SK-N-SH treated with all-trans-retinoic acid at 6 μM for 48 hours (cell line): ENCODE data around the gene KLHDC10.

Experiments used
- ATAC-seq: fragments of 200-7000 bp; cut with Tn5 transposase; 3 replicates; pipeline ENCODE4 v1.9.1; 2020; ENCODE audit warnings: mild to moderate bottlenecking, moderate library complexity
- ARNTL ChIP-seq: fragments of 450-650 bp; formaldehyde crosslinking; IDR thresholded peaks from 2 replicates; pipeline ENCODE4 v1.5.0; 2020; ENCODE audit warnings: low read depth, mild to moderate bottlenecking, moderate library complexity, borderline replicate concordance
- BACH2 ChIP-seq: fragments of 250-450 bp; sonication (Bioruptor Pico); IDR thresholded peaks from 2 replicates; pipeline ENCODE4 v1.9.0; 2021; ENCODE audit warnings: mild to moderate bottlenecking, borderline replicate concordance
- CSDC2 ChIP-seq: fragments of 250-450 bp; sonication (Bioruptor Pico); IDR thresholded peaks from 2 replicates; pipeline ENCODE4 v1.5.0; 2020; ENCODE audit warnings: mild to moderate bottlenecking, moderate library complexity
- ESRRG ChIP-seq: fragments of 250-450 bp; sonication (Bioruptor Pico); IDR thresholded peaks from 2 replicates; pipeline ENCODE4 v1.6.1; 2021; ENCODE audit warnings: mild to moderate bottlenecking
- GLIS3 ChIP-seq: fragments of 250-450 bp; sonication (Bioruptor Pico); IDR thresholded peaks from 2 replicates; pipeline ENCODE4 v1.5.0; 2020; ENCODE audit warnings: mild to moderate bottlenecking, moderate library complexity
- ISL1 ChIP-seq: fragments of 250-450 bp; sonication (Bioruptor Pico); IDR thresholded peaks from 2 replicates; pipeline ENCODE4 v2.1.2; 2022; ENCODE audit warnings: mild to moderate bottlenecking, moderate library complexity
- OSR1 ChIP-seq: fragments of 250-450 bp; sonication (Bioruptor Pico); IDR thresholded peaks from 2 replicates; pipeline ENCODE4 v1.8.0; 2022; ENCODE audit warnings: moderate library complexity, mild to moderate bottlenecking, inconsistent platforms
- PPARA ChIP-seq: fragments of 250-450 bp; sonication (Bioruptor Pico); IDR thresholded peaks from 2 replicates; pipeline ENCODE4 v1.5.0; 2020; ENCODE audit warnings: mild to moderate bottlenecking, borderline replicate concordance
- SNAI2 ChIP-seq: fragments of 250-450 bp; sonication (Bioruptor Pico); IDR thresholded peaks from 2 replicates; pipeline ENCODE4 v1.5.0; 2020; ENCODE audit warnings: mild to moderate bottlenecking, moderate library complexity
- TCF4 ChIP-seq: fragments of 250-450 bp; sonication (Bioruptor Pico); IDR thresholded peaks from 2 replicates; pipeline ENCODE4 v1.8.0; 2021; ENCODE audit warnings: mild to moderate bottlenecking, moderate library complexity, borderline replicate concordance
- TOX ChIP-seq: fragments of 250-450 bp; sonication (Bioruptor Pico); IDR thresholded peaks from 2 replicates; pipeline ENCODE4 v1.8.0; 2021; ENCODE audit warnings: mild to moderate bottlenecking, moderate library complexity, borderline replicate concordance
- TSHZ2 ChIP-seq: fragments of 250-450 bp; sonication (Bioruptor Pico); IDR thresholded peaks from 2 replicates; pipeline ENCODE4 v1.5.0; 2020; ENCODE audit warnings: mild to moderate bottlenecking, moderate library complexity
- ZC3H10 ChIP-seq: fragments of 250-450 bp; sonication (Bioruptor Pico); IDR thresholded peaks from 2 replicates; pipeline ENCODE4 v1.5.1; 2021; ENCODE audit warnings: mild to moderate bottlenecking, moderate library complexity
- ZFP3 ChIP-seq: fragments of 250-450 bp; sonication (Bioruptor Pico); IDR thresholded peaks from 2 replicates; pipeline ENCODE4 v1.5.0; 2020; ENCODE audit warnings: mild to moderate bottlenecking, moderate library complexity
- ZFP30 ChIP-seq: fragments of 450-650 bp; formaldehyde crosslinking; IDR thresholded peaks from 2 replicates; pipeline ENCODE4 v1.5.0; 2022; ENCODE audit warnings: mild to moderate bottlenecking, moderate library complexity
- ZNF70 ChIP-seq: fragments of 450-650 bp; formaldehyde crosslinking; IDR thresholded peaks from 2 replicates; pipeline ENCODE4 v1.5.0; 2020; ENCODE audit warnings: mild to moderate bottlenecking, moderate library complexity
- ZNF8 ChIP-seq: fragments of 450-650 bp; formaldehyde crosslinking; IDR thresholded peaks from 2 replicates; pipeline ENCODE4 v1.5.0; 2020; ENCODE audit warnings: mild to moderate bottlenecking, moderate library complexity
- TF ChIP-seq, protein P1 (sequence below): fragments of 250-450 bp; sonication (Bioruptor Pico); IDR thresholded peaks from 2 replicates; pipeline ENCODE4 v1.8.0; 2021; ENCODE audit warnings: low read depth, mild to moderate bottlenecking, moderate library complexity, borderline replicate concordance
- TF ChIP-seq, protein P2 (sequence below): fragments of 250-450 bp; sonication (Bioruptor Pico); IDR thresholded peaks from 2 replicates; pipeline ENCODE4 v1.5.1; 2020; ENCODE audit warnings: low read depth, mild to moderate bottlenecking, moderate library complexity
- TF ChIP-seq, protein P3 (sequence below): fragments of 250-450 bp; sonication (Bioruptor Pico); IDR thresholded peaks from 2 replicates; pipeline ENCODE4 v1.8.0; 2020; ENCODE audit warnings: mild to moderate bottlenecking, moderate library complexity, borderline replicate concordance

Gene KLHDC10

DNA sequence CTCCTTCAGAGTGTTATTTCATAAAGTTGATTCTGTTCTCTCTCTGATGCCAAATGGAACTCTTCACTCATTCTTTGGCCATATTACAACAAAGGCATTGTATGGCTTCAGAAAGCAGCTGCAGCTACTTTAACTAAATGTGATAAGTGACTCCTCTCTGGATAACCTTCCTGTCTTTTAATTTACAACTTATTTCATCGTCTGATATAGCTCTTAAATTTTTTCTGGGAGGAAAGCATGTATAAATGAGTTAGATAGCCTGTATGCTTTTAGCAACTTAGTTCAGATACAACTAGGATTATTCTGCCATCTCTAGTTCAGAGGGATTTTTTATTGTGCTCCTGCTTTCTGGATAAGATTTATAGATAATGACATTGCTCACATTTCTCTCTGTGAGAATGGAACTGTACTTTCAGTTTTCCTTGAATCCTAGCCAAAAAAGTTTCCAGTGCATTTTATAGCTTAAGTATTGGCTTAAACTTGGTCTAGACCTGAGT, 57.5 kb downstream of the KLHDC10 start:
- peak; percentile 88 for ATAC-seq
- TF ChIP-seq ISL1 (CRISPR knock-in tag) (peak; percentile 97), TCF4 (CRISPR knock-in tag) (peak; percentile 46), SNAI2 (CRISPR knock-in tag) (peak; percentile 82; the same call in 1 of the 2 replicates)
- TF ChIP-seq, protein P1, sequence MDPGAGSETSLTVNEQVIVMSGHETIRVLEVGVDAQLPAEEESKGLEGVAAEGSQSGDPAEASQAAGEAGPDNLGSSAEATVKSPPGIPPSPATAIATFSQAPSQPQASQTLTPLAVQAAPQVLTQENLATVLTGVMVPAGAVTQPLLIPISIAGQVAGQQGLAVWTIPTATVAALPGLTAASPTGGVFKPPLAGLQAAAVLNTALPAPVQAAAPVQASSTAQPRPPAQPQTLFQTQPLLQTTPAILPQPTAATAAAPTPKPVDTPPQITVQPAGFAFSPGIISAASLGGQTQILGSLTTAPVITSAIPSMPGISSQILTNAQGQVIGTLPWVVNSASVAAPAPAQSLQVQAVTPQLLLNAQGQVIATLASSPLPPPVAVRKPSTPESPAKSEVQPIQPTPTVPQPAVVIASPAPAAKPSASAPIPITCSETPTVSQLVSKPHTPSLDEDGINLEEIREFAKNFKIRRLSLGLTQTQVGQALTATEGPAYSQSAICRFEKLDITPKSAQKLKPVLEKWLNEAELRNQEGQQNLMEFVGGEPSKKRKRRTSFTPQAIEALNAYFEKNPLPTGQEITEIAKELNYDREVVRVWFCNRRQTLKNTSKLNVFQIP (CRISPR knock-in tag): no peak; the same call in 1 of the 2 replicates

DNA sequence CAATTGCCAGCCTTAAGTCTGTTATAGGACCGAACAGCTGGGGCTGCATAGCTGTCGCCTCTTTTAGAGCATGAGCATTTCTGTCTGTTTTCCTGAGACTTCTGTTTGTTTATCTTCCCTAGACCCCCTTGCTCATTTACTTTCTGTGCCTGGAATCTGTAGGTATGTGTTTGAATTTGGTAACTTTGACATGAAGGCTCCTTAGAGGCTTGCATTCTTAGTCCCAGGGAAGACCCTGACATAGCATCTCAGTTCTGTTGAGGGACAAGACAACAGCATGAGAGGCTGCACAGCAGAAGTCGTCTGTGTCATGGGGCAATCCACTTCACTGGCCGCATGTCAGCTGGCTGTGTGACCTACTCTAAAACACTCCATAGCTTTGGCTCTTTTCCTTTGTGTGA, 58.7 kb downstream of the KLHDC10 start:
- ATAC-seq: no peak
- TF ChIP-seq TSHZ2 (CRISPR knock-in tag): no peak
- no peak for TF ChIP-seq TCF4 (CRISPR knock-in tag)
- no peak for TF ChIP-seq ESRRG (CRISPR knock-in tag)
- no peak for TF ChIP-seq TOX (CRISPR knock-in tag)
- TF ChIP-seq OSR1 (CRISPR knock-in tag): no peak
- no peak for TF ChIP-seq GLIS3 (CRISPR knock-in tag)
- no peak for TF ChIP-seq ZC3H10 (CRISPR knock-in tag)
- no peak for TF ChIP-seq PPARA (CRISPR knock-in tag)
- no peak for TF ChIP-seq ZNF8 (CRISPR knock-in tag)
- TF ChIP-seq ZFP30: no peak
- TF ChIP-seq, protein P2, sequence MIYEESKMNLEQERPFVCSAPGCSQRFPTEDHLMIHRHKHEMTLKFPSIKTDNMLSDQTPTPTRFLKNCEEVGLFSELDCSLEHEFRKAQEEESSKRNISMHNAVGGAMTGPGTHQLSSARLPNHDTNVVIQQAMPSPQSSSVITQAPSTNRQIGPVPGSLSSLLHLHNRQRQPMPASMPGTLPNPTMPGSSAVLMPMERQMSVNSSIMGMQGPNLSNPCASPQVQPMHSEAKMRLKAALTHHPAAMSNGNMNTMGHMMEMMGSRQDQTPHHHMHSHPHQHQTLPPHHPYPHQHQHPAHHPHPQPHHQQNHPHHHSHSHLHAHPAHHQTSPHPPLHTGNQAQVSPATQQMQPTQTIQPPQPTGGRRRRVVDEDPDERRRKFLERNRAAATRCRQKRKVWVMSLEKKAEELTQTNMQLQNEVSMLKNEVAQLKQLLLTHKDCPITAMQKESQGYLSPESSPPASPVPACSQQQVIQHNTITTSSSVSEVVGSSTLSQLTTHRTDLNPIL (CRISPR knock-in tag): no peak

DNA sequence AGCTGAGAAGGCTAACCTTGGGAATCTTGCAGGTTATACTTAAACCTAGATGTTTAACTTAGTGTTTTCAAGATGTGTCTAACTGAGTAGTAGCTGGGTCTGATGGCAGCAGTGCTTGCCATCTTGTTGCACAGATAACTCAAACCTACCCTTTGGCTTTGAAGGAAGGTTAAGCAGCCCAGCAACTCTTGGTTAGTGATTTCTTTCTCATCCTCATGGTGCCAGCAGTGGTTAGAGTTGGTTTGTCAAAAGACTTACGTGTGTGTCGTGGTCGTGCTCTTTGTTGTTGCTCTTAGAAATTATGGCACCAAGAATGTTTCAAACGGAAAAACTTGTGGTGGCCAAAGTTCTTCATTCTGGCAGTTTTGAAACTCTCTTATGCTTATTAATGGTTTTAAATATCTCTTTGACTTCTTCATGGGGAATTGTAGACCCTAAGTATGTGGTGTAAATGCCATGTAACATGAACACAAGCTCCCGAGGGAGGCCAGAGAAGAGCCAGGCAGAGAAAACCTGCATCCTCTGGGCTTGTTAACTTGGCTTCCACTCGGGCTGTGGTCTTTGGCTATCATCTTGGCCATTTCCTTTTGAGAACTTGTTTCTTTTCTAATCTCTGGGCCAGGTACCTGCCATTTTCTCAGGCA, 61.0 kb downstream of the KLHDC10 start:
- ATAC-seq: no peak

GRCh38 chr7:130131964-130132875, 61.9 kb downstream of the KLHDC10 start:
- no peak for TF ChIP-seq SNAI2 (CRISPR knock-in tag)
- TF ChIP-seq ZNF70: no peak
- TF ChIP-seq CSDC2 (CRISPR knock-in tag): no peak
- no peak for TF ChIP-seq BACH2 (CRISPR knock-in tag)
- no peak for TF ChIP-seq PPARA (CRISPR knock-in tag)
- no peak for TF ChIP-seq ISL1 (CRISPR knock-in tag)
- TF ChIP-seq, protein P3, sequence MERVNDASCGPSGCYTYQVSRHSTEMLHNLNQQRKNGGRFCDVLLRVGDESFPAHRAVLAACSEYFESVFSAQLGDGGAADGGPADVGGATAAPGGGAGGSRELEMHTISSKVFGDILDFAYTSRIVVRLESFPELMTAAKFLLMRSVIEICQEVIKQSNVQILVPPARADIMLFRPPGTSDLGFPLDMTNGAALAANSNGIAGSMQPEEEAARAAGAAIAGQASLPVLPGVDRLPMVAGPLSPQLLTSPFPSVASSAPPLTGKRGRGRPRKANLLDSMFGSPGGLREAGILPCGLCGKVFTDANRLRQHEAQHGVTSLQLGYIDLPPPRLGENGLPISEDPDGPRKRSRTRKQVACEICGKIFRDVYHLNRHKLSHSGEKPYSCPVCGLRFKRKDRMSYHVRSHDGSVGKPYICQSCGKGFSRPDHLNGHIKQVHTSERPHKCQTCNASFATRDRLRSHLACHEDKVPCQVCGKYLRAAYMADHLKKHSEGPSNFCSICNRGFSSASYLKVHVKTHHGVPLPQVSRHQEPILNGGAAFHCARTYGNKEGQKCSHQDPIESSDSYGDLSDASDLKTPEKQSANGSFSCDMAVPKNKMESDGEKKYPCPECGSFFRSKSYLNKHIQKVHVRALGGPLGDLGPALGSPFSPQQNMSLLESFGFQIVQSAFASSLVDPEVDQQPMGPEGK (CRISPR knock-in tag): no peak
- TF ChIP-seq ARNTL (CRISPR knock-in tag): no peak
- no peak for TF ChIP-seq OSR1 (CRISPR knock-in tag)
- no peak for TF ChIP-seq ZFP3 (CRISPR knock-in tag)
- no peak for TF ChIP-seq GLIS3 (CRISPR knock-in tag)
- TF ChIP-seq ZC3H10 (CRISPR knock-in tag): no peak
- TF ChIP-seq, protein P1 (CRISPR knock-in tag): no peak
- ATAC-seq: no peak

More for the DNA sequence above, 61.0 kb downstream of the KLHDC10 start:
- TF ChIP-seq GLIS3 (CRISPR knock-in tag): no peak
- no peak for TF ChIP-seq SNAI2 (CRISPR knock-in tag)
- no peak for TF ChIP-seq TCF4 (CRISPR knock-in tag)
- TF ChIP-seq ARNTL (CRISPR knock-in tag): no peak
- no peak for TF ChIP-seq ISL1 (CRISPR knock-in tag)
